Measurements from ENCODE around the gene KIAA0825. TPM values are rescaled to one million over a fixed set of nuclear protein-coding genes. Genes with fewer than 3 reads are reported as not detected.
"Not testable (repeated sequence)": the region's sequence is repeated elsewhere in the genome, so short reads cannot be mapped to it uniquely, and the experiment has no call there.

The KIAA0825 gene
- total and polyA plus RNA-seq, 4 donors, result 0.54 to 4.3 (median 3.7) TPM; not detected in 1

DNA sequence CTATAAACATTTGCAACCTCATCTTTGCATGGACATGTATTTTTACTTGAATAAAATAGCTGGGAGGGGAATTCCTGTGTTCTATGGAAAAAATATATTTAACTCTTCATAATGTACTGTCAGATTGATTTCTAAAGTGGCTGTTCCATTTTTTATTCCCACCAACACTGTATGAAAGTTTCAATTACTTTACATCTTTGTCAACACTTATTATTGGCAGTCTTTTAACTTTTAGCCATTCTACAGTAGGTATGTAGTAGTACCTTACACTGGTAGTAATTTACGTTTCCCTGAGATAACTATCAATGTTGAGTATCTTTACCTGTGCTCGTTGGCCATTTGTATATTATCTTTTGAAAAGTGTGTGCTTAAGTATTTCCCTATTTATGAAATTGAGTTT, 429.7 kb downstream of the KIAA0825 start:
- Histone ChIP-seq H3K4me3 (ENCODE audit: low read length in 2 of 2) (no peak overlapping the region), H3K27ac (ENCODE audit: low read depth in 1 of 2, low read length in 2 of 2) (no peak overlapping the region), H3K4me1 (ENCODE audit: control insufficient read depth in 1 of 2, insufficient read depth in 2 of 2, low read length in 2 of 2) (no peaks in the 10 kb centered on the region), H3K9me3 (ENCODE audit: control insufficient read depth, low read length) (no peaks in the 10 kb centered on the region), H3K36me3 (ENCODE audit: control insufficient read depth in 1 of 2, insufficient read depth in 2 of 2, low read length in 1 of 2) (no peaks in the 10 kb centered on the region), H3K27me3 (ENCODE audit: control insufficient read depth in 1 of 2, insufficient read depth in 2 of 2, low read length in 1 of 2) (no peaks in the 10 kb centered on the region)
- no peak for ATAC-seq (ENCODE audit: low FRiP score)
- WGBS, 2 donors, result 75 to 84% methylated on average over 2 of the region's 2 CpGs
- no peak for DNase-seq
- intact Hi-C loops (cut with DNase I), result no loop called here

DNA sequence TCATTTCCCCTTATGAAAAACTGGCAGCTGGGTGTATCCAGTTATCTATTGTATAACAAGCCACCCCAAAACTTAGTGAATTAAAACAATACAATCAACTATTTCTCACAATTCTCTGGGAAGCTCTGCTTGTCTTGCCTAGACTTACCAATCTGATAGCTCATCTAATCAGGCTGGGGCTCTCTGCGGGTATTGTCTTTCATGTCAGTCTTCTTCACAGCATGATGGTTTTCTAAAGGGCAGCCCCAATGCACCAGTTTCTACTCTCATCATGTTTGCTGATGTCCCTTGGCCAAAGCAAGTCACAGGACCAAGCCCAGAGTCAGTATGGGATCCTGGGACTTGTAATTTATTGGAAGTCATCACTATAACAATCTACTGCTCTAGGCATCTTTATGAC, 433.5 kb downstream of the KIAA0825 start:
- ATAC-seq (ENCODE audit: low FRiP score), result no peak
- Histone ChIP-seq H3K4me3 (ENCODE audit: low read length in 2 of 2) (no peak overlapping the region), H3K4me1 (ENCODE audit: control insufficient read depth in 1 of 2, insufficient read depth in 2 of 2, low read length in 2 of 2) (no peaks in the 10 kb centered on the region), H3K9me3 (ENCODE audit: control insufficient read depth, low read length) (no peaks in the 10 kb centered on the region), H3K36me3 (ENCODE audit: control insufficient read depth in 1 of 2, insufficient read depth in 2 of 2, low read length in 1 of 2) (no peaks in the 10 kb centered on the region), H3K27me3 (ENCODE audit: control insufficient read depth in 1 of 2, insufficient read depth in 2 of 2, low read length in 1 of 2) (no peaks in the 10 kb centered on the region), H3K27ac (ENCODE audit: low read depth in 1 of 2, low read length in 2 of 2) (no peak overlapping the region)
- no peak for DNase-seq
- intact Hi-C loops (cut with DNase I), result no loop called here
- WGBS, 2 donors, result 70 to 88% methylated on average over 1 of the region's 1 CpG

DNA sequence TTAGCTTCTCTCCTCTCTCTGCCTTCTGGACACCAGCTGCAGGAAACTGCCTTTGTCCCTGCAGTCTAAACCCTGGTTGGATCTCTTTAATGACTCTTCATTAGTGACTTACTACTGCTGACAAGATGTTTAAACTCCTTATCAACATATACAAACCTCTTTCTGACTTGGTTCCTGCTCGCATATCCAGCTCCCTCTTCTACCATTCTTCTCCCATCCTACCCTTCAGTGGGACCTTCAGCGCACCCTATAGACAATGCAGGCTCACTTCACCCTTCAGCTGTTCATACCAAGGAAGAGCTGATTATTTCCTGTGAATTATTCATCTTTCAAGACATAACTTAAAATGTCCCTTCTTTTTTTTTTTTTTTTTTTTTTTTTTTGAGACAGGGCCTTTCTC, 436.5 kb downstream of the KIAA0825 start:
- DNase-seq (no peak), ATAC-seq (ENCODE audit: low FRiP score) (no peak)
- H3K27ac ChIP-seq (ENCODE audit: low read depth in 1 of 2, low read length in 2 of 2), result no peak overlapping the region
- intact Hi-C loops (cut with DNase I), result no loop called here
- no peaks in the 10 kb centered on the region for H3K4me1 ChIP-seq (ENCODE audit: control insufficient read depth in 1 of 2, insufficient read depth in 2 of 2, low read length in 2 of 2)
- H3K4me3 ChIP-seq (ENCODE audit: low read length in 2 of 2), result no peak overlapping the region
- H3K36me3 ChIP-seq (ENCODE audit: control insufficient read depth in 1 of 2, insufficient read depth in 2 of 2, low read length in 1 of 2), result no peaks in the 10 kb centered on the region
- 56 to 57% methylated on average over 2 of the region's 2 CpGs for WGBS, 2 donors
- no peaks in the 10 kb centered on the region for H3K9me3 ChIP-seq (ENCODE audit: control insufficient read depth, low read length)
- H3K27me3 ChIP-seq (ENCODE audit: control insufficient read depth in 1 of 2, insufficient read depth in 2 of 2, low read length in 1 of 2), result no peaks in the 10 kb centered on the region

DNA sequence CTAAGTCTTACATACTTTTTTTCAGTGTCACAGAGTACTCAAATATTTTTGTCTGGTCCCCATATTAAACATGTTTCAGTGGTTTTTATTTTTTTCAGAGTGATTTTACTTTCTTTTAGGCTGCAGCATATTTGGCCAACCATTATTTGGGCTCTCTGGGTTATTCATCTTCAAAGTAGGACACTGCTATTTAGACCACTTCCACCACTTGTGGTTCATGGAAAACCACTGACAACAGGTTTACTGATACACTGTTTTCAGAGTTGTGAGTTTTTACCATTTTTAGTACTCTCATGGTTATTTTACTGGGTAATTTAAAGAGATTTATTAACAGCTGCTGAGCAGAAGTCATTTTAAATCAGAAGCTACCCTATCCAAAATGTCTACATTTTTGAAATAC, 437.6 kb downstream of the KIAA0825 start:
- Histone ChIP-seq H3K27me3 (ENCODE audit: control insufficient read depth in 1 of 2, insufficient read depth in 2 of 2, low read length in 1 of 2) (no peaks in the 10 kb centered on the region), H3K9me3 (ENCODE audit: control insufficient read depth, low read length) (no peaks in the 10 kb centered on the region), H3K36me3 (ENCODE audit: control insufficient read depth in 1 of 2, insufficient read depth in 2 of 2, low read length in 1 of 2) (no peaks in the 10 kb centered on the region), H3K27ac (ENCODE audit: low read depth in 1 of 2, low read length in 2 of 2) (no peak overlapping the region), H3K4me3 (ENCODE audit: low read length in 2 of 2) (no peak overlapping the region), H3K4me1 (ENCODE audit: control insufficient read depth in 1 of 2, insufficient read depth in 2 of 2, low read length in 2 of 2) (no peaks in the 10 kb centered on the region)
- ATAC-seq (ENCODE audit: low FRiP score) (no peak), DNase-seq (no peak)
- intact Hi-C loops (cut with DNase I), result no loop called here

DNA sequence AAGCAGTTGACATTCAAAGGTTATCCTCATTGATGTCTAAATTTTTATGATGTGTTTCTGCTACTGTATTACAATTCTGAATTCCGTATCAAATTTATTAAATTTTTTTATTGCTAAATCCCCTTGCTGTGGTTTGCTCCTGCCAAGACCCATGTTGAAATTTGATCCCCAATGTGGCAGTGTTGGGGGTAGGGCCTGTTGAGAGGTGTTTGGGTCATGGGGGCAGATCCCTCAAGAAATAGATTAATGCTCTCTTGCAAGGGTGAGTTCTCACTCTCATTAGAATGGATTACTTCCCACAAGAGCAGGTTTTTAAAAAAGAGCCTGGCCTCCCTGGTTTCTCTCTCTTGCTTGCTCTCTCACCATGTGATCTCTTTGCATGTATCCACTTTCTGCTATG, 442.5 kb downstream of the KIAA0825 start:
- no peak overlapping the region for H3K4me3 ChIP-seq (ENCODE audit: low read length in 2 of 2)

DNA sequence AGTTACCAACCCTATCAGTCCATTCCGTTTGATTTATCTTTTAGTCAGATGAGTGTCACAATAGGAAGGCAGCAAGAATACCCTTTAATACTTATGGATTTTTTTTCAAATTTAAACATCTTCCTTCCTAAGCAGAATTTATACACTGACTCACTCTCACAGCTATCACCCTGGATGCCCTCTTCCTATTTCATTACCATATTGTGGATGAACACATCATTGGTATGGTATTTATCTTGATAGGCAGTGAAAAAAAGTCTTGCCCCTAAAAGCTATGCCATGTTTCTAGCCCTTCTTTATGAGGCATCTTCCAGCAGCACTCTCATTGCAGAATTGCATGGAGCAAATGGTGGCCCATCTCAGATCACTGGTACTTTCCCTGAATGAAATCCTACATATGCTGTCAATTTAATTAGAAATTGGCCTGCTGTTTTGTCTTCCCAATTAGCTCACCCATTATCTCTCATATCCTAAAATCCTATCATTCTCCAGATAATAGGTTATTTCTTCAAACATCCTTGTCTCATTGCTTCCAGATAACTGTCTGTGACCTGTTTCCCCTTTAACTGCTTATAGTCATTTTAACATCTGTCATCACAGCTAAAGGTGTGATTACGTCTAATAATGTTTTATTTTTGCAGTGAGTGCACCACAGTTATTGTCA, 443.5 kb downstream of the KIAA0825 start:
- no peak for DNase-seq
- H3K4me1 ChIP-seq (ENCODE audit: control insufficient read depth in 1 of 2, insufficient read depth in 2 of 2, low read length in 2 of 2), result no peaks in the 10 kb centered on the region
- ATAC-seq (ENCODE audit: low FRiP score), result no peak
- no peaks in the 10 kb centered on the region for H3K9me3 ChIP-seq (ENCODE audit: control insufficient read depth, low read length)
- H3K27ac ChIP-seq (ENCODE audit: low read depth in 1 of 2, low read length in 2 of 2), result no peak overlapping the region
- no peaks in the 10 kb centered on the region for H3K27me3 ChIP-seq (ENCODE audit: control insufficient read depth in 1 of 2, insufficient read depth in 2 of 2, low read length in 1 of 2)
- H3K36me3 ChIP-seq (ENCODE audit: control insufficient read depth in 1 of 2, insufficient read depth in 2 of 2, low read length in 1 of 2), result no peaks in the 10 kb centered on the region
- no peak overlapping the region for H3K4me3 ChIP-seq (ENCODE audit: low read length in 2 of 2)
- intact Hi-C loops (cut with DNase I), result no loop called here
- 82 to 84% methylated on average over 2 of the region's 2 CpGs for WGBS, 2 donors

More for the DNA sequence above, 442.5 kb downstream of the KIAA0825 start:
- Histone ChIP-seq H3K27ac (ENCODE audit: low read depth in 1 of 2, low read length in 2 of 2) (no peak overlapping the region), H3K36me3 (ENCODE audit: control insufficient read depth in 1 of 2, insufficient read depth in 2 of 2, low read length in 1 of 2) (no peaks in the 10 kb centered on the region), H3K27me3 (ENCODE audit: control insufficient read depth in 1 of 2, insufficient read depth in 2 of 2, low read length in 1 of 2) (no peaks in the 10 kb centered on the region), H3K4me1 (ENCODE audit: control insufficient read depth in 1 of 2, insufficient read depth in 2 of 2, low read length in 2 of 2) (no peaks in the 10 kb centered on the region), H3K9me3 (ENCODE audit: control insufficient read depth, low read length) (no peaks in the 10 kb centered on the region)
- 88 to 96% methylated on average over 1 of the region's 1 CpG for WGBS, 2 donors
- DNase-seq (no peak), ATAC-seq (ENCODE audit: low FRiP score) (no peak)
- intact Hi-C loops (cut with DNase I), result no loop called here

DNA sequence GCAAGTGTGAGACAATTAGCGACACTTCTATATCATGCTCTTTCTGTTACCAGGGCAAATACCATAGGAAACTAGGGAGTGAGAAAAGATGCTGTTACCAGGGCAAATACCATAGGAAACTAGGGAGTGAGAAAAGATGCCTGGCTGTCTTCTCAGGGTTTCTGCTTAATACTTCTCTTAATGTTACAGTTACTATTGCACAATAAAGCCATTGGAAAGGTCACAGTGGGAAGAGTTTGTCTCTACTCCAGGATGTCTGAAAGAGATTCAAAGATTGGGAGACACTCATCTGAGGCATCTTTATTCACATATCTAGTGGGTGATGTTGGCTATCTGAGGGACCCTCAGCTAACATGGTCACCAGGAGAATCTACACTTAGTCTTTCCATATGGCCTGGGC, 445.3 kb downstream of the KIAA0825 start:
- H3K4me1 ChIP-seq (ENCODE audit: control insufficient read depth in 1 of 2, insufficient read depth in 2 of 2, low read length in 2 of 2), result no peaks in the 10 kb centered on the region
- H3K9me3 ChIP-seq (ENCODE audit: control insufficient read depth, low read length), result no peaks in the 10 kb centered on the region

DNA sequence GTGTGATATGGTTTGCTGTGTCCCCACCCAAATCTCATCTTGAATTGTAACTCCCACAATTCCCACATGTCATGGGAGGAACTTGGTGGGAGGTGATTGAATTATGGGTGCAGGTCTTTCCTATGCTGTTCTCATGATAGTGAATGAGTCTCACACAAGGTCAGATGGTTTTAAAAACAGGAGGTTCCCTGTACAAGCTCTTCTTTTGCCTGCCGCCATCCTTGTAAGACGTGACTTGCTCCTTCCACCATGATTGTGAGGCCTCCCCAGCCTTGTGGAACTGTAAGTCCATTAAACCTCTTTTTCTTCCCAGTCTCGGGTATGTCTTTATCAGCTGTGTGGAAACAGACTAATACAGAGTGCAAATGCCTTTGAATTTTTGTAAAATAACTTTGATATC, 447.3 kb downstream of the KIAA0825 start:
- 89 to 90% methylated on average over 3 of the region's 3 CpGs for WGBS, 2 donors
- H3K36me3 ChIP-seq (ENCODE audit: control insufficient read depth in 1 of 2, insufficient read depth in 2 of 2, low read length in 1 of 2), result not testable (repeated sequence)

More for the DNA sequence above, 445.3 kb downstream of the KIAA0825 start:
- H3K4me3 ChIP-seq (ENCODE audit: low read length in 2 of 2), result no peak overlapping the region
- H3K27me3 ChIP-seq (ENCODE audit: control insufficient read depth in 1 of 2, insufficient read depth in 2 of 2, low read length in 1 of 2), result no peaks in the 10 kb centered on the region
- DNase-seq (no peak), ATAC-seq (ENCODE audit: low FRiP score) (no peak)
- intact Hi-C loops (cut with DNase I), result no loop called here
- no peaks in the 10 kb centered on the region for H3K36me3 ChIP-seq (ENCODE audit: control insufficient read depth in 1 of 2, insufficient read depth in 2 of 2, low read length in 1 of 2)
- WGBS, 2 donors, result 98 to 100% methylated on average over 1 of the region's 1 CpG
- no peak overlapping the region for H3K27ac ChIP-seq (ENCODE audit: low read depth in 1 of 2, low read length in 2 of 2)

DNA sequence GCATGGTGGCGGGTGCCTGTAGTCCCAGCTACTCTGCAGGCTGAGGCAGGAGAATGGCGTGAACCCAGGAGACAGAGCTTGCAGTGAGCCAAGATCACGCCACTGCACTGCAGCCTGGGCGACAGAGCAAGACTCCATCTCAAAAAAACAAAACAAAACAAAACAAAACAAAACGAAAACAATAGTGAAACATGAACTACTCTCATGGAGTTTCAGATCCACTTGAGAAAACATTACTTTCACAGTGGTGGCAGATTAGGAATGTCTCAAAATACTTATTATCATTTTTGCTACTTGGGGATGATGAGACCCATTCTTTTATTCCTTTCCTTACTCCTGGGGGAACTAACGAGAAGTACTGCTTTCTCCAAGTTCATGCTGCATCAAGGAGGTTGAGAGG, 448.2 kb downstream of the KIAA0825 start:
- H3K4me1 ChIP-seq (ENCODE audit: control insufficient read depth in 1 of 2, insufficient read depth in 2 of 2, low read length in 2 of 2); H3K27ac ChIP-seq (ENCODE audit: low read depth in 1 of 2, low read length in 2 of 2); H3K36me3 ChIP-seq (ENCODE audit: control insufficient read depth in 1 of 2, insufficient read depth in 2 of 2, low read length in 1 of 2); ATAC-seq (ENCODE audit: low FRiP score); H3K4me3 ChIP-seq (ENCODE audit: low read length in 2 of 2); intact Hi-C loops (cut with DNase I); H3K9me3 ChIP-seq (ENCODE audit: control insufficient read depth, low read length); H3K27me3 ChIP-seq (ENCODE audit: control insufficient read depth in 1 of 2, insufficient read depth in 2 of 2, low read length in 1 of 2); DNase-seq: not testable (repeated sequence)
- 88 to 89% methylated on average over 6 of the region's 6 CpGs for WGBS, 2 donors

More for the DNA sequence above, 447.3 kb downstream of the KIAA0825 start:
- ATAC-seq (ENCODE audit: low FRiP score); DNase-seq; H3K4me1 ChIP-seq (ENCODE audit: control insufficient read depth in 1 of 2, insufficient read depth in 2 of 2, low read length in 2 of 2); H3K4me3 ChIP-seq (ENCODE audit: low read length in 2 of 2); H3K9me3 ChIP-seq (ENCODE audit: control insufficient read depth, low read length); intact Hi-C loops (cut with DNase I); H3K27ac ChIP-seq (ENCODE audit: low read depth in 1 of 2, low read length in 2 of 2); H3K27me3 ChIP-seq (ENCODE audit: control insufficient read depth in 1 of 2, insufficient read depth in 2 of 2, low read length in 1 of 2): not testable (repeated sequence)
